ENCODE measurements around the gene CCNA1.

The CCNA1 gene

GRCh38 chr13:36405151-36405550 lies 27.1 kb upstream of the CCNA1 start:
- no peaks in the 10 kb centered on the region for H3K9me3 ChIP-seq (ENCODE audit: insufficient read depth, low read length)
- no peaks in the 10 kb centered on the region for H3K9me2 ChIP-seq (replicated peaks; ENCODE audit: insufficient read depth, low read length)
- H3K27ac ChIP-seq (ENCODE audit: low read depth, low read length) = no peak overlapping the region
- H3K79me2 ChIP-seq (ENCODE audit: insufficient read depth, low read length) = no peaks in the 10 kb centered on the region
- H2AFZ ChIP-seq (ENCODE audit: low read depth, low read length, severe bottlenecking) = no peak overlapping the region
- no peaks in the 10 kb centered on the region for H4K20me1 ChIP-seq (ENCODE audit: low read depth, low read length)
- no peaks in the 10 kb centered on the region for H3F3A ChIP-seq (ENCODE audit: insufficient read depth)
- H3K9ac ChIP-seq (ENCODE audit: low read length) = no peak overlapping the region
- TF ChIP-seq CTCF (IDR thresholded peaks at IDR 0.05; ENCODE audit: insufficient read depth, low read length, poor library complexity, severe bottlenecking) = no peak
- no peak for TF ChIP-seq EZH2phosphoT487 (conservative IDR thresholded peaks at IDR 0.05; ENCODE audit: low read length)
- H3K4me2 ChIP-seq (ENCODE audit: low read depth, low read length, poor library complexity, severe bottlenecking) = no peak overlapping the region
- H3K36me3 ChIP-seq (ENCODE audit: low read length) = no peaks in the 10 kb centered on the region
- no peaks in the 10 kb centered on the region for H3K27me3 ChIP-seq (ENCODE audit: low read length)
- H3K4me3 ChIP-seq (ENCODE audit: insufficient read depth, low read length, poor library complexity, severe bottlenecking) = no peak overlapping the region

- H3F3A ChIP-seq (ENCODE audit: insufficient read depth) = no peaks in the 10 kb centered on the region
- H4K20me1 ChIP-seq (ENCODE audit: low read depth, low read length) = no peaks in the 10 kb centered on the region
- H3K9me3 ChIP-seq (ENCODE audit: insufficient read depth, low read length) = no peaks in the 10 kb centered on the region
- H3K27me3 ChIP-seq (ENCODE audit: low read length) = no peaks in the 10 kb centered on the region
- H3K27ac ChIP-seq (ENCODE audit: low read depth, low read length) = no peak overlapping the region
- TF ChIP-seq EZH2phosphoT487 (conservative IDR thresholded peaks at IDR 0.05; ENCODE audit: low read length) (no peak), CTCF (IDR thresholded peaks at IDR 0.05; ENCODE audit: insufficient read depth, low read length, poor library complexity, severe bottlenecking) (no peak)
- H3K4me2 ChIP-seq (ENCODE audit: low read depth, low read length, poor library complexity, severe bottlenecking) = no peak overlapping the region
- no peak overlapping the region for H2AFZ ChIP-seq (ENCODE audit: low read depth, low read length, severe bottlenecking)
- no peaks in the 10 kb centered on the region; the same call in 1 of the 2 replicates for H3K9me2 ChIP-seq (replicated peaks; ENCODE audit: insufficient read depth, low read length)
- H3K79me2 ChIP-seq (ENCODE audit: insufficient read depth, low read length) = no peaks in the 10 kb centered on the region
- no peak overlapping the region for H3K9ac ChIP-seq (ENCODE audit: low read length)
- H3K36me3 ChIP-seq (ENCODE audit: low read length) = no peaks in the 10 kb centered on the region
- no peak overlapping the region for H3K4me3 ChIP-seq (ENCODE audit: insufficient read depth, low read length, poor library complexity, severe bottlenecking)
Measured at GRCh38 chr13:36412736-36413135, 19.6 kb upstream of the CCNA1 start.

- Histone ChIP-seq H3K9me3 (ENCODE audit: insufficient read depth, low read length) (no peaks in the 10 kb centered on the region), H3K27ac (ENCODE audit: low read depth, low read length) (no peak overlapping the region), H3K9ac (ENCODE audit: low read length) (no peak overlapping the region), H3K4me3 (ENCODE audit: insufficient read depth, low read length, poor library complexity, severe bottlenecking) (no peak overlapping the region), H3K36me3 (ENCODE audit: low read length) (no peaks in the 10 kb centered on the region), H3K4me2 (ENCODE audit: low read depth, low read length, poor library complexity, severe bottlenecking) (no peak overlapping the region), H2AFZ (ENCODE audit: low read depth, low read length, severe bottlenecking) (no peak overlapping the region), H3K9me2 (replicated peaks; ENCODE audit: insufficient read depth, low read length) (no peaks in the 10 kb centered on the region; the same call in 1 of the 2 replicates), H3K79me2 (ENCODE audit: insufficient read depth, low read length) (no peaks in the 10 kb centered on the region), H4K20me1 (ENCODE audit: low read depth, low read length) (no peaks in the 10 kb centered on the region), H3F3A (ENCODE audit: insufficient read depth) (no peaks in the 10 kb centered on the region), H3K27me3 (ENCODE audit: low read length) (no peaks in the 10 kb centered on the region)
- TF ChIP-seq EZH2phosphoT487 (conservative IDR thresholded peaks at IDR 0.05; ENCODE audit: low read length) = no peak
- no peak for TF ChIP-seq CTCF (IDR thresholded peaks at IDR 0.05; ENCODE audit: insufficient read depth, low read length, poor library complexity, severe bottlenecking)
Measured at GRCh38 chr13:36413161-36413560, 19.1 kb upstream of the CCNA1 start.

All from SU-DHL-6 (cell line).